ENCODE data around the gene ZDHHC8.

ZDHHC8 gene

GRCh38 chr22:20167643-20168322, 36.2 kb downstream of the ZDHHC8 start:
- no peak for TF ChIP-seq CTCF (IDR thresholded peaks at IDR 0.05; ENCODE audit: control insufficient read depth, extremely low read depth, insufficient read depth)
- DNase-seq (ENCODE audit: low read depth), result no peak
- H3K4me3 ChIP-seq (ENCODE audit: low read depth, low read length), result no peak overlapping the region

GRCh38 chr22:20169253-20169822, 37.7 kb downstream of the ZDHHC8 start:
- DNase-seq (ENCODE audit: low read depth), result no peak
- no peak overlapping the region for H3K4me3 ChIP-seq (ENCODE audit: low read depth, low read length)
- TF ChIP-seq CTCF (IDR thresholded peaks at IDR 0.05; ENCODE audit: control insufficient read depth, extremely low read depth, insufficient read depth), result no peak

GRCh38 chr22:20170170-20170569, 38.6 kb downstream of the ZDHHC8 start:
- H3K4me3 ChIP-seq (ENCODE audit: low read depth, low read length), result no peak overlapping the region
- TF ChIP-seq CTCF (IDR thresholded peaks at IDR 0.05; ENCODE audit: control insufficient read depth, extremely low read depth, insufficient read depth), result no peak
- DNase-seq (ENCODE audit: low read depth), result no peak

- TF ChIP-seq CTCF (IDR thresholded peaks at IDR 0.05; ENCODE audit: control insufficient read depth, extremely low read depth, insufficient read depth), result no peak
- H3K4me3 ChIP-seq (ENCODE audit: low read depth, low read length), result no peak overlapping the region
- no peak for DNase-seq (ENCODE audit: low read depth)
These were observed 39.9 kb downstream of the ZDHHC8 start for GRCh38 chr22:20171288-20172140.

GRCh38 chr22:20172141-20172613, 40.6 kb downstream of the ZDHHC8 start:
- no peak overlapping the region for H3K4me3 ChIP-seq (ENCODE audit: low read depth, low read length)
- no peak for TF ChIP-seq CTCF (IDR thresholded peaks at IDR 0.05; ENCODE audit: control insufficient read depth, extremely low read depth, insufficient read depth)
- DNase-seq (ENCODE audit: low read depth), result no peak

GRCh38 chr22:20173246-20173645, 41.6 kb downstream of the ZDHHC8 start:
- DNase-seq (ENCODE audit: low read depth), result no peak
- TF ChIP-seq CTCF (IDR thresholded peaks at IDR 0.05; ENCODE audit: control insufficient read depth, extremely low read depth, insufficient read depth), result no peak

More at GRCh38 chr22:20173246-20173645, 41.6 kb downstream of the ZDHHC8 start:
- H3K4me3 ChIP-seq (ENCODE audit: low read depth, low read length), result no peak overlapping the region
